Measurements from ENCODE around the gene RMI2.

RMI2 gene

DNA sequence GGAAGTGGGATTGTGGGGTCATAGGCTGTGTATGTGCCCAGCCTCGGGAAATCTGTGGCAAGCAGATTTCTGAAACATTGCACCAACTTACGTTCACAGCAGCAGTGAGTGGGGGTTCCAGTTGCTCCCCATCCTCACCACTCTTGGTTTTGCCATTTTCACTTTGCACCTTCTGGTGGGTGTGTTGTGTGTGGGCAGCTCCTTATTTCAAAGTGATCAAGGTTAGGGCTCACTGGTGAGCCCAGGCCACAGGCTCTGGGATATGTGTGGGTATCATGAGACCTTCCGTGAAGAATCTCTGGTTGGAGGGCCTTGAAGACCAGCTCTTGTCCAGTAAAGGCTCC, 34.7 kb upstream of the RMI2 start:
- DNase-seq, result no peak

DNA sequence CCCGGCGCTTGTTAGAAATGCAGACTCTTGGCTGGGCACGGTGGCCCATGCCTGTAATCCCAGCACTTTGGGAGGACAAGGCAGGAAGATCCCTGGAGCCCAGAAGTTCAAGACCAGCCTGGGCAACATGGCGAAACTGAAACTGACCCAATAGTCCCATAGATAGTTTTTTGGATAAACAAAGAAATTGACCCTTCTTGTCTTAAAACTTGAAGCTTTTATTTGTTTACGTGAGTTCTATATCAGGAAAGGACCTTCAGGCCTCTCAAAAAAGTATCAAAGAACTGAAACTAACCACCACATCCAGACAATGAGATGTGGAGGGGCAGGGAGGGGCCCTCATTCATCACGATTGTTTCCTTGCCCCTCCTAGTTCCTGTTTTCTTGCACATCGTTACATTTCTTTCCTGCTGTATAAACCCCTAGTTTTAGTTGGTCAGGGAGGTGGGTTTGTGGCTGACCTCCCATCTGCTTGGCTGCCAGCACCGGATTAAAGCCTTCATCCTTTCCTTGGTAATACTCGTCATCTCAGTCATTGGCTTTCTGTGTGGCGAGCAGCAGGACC, 34.2 kb upstream of the RMI2 start:
- no peak for DNase-seq

DNA sequence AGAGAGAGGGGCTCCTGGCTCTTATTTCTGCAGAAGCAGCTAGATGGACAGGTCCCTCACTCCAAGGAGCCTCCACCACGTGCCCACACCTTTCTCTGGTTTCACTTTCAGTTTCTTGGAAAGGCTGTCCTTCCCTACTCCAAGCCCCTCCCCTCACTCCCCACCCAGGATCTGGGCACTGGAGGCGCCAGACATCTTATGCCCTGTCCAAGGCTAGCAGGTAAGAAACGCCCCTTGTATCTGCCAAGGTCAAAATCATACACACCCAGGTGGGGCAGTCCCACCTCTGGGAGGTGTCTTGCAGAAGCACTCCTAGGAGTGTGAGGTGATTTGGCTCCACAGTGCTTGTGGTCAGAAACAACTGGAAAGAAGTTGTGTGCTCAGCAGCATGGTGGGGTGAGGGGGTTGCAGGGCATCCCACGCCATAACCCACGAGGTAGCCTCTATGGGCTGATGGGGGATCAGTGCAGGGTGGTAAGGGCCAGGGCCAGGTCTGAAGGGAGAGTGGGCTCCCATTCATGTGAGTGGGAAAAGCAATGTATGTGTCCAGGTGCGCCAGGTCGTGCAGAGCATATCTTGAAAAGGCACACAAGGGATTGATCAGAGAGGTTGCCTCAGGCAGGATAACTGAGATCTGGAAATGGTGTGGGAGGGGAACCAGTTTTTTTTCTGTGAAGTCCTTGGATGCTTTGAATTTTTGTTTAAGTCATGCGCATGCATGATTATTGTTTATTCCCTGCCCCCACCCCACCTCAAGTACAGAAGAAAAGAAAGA, 32.4 kb upstream of the RMI2 start:
- peak; percentile 50 for DNase-seq

DNA sequence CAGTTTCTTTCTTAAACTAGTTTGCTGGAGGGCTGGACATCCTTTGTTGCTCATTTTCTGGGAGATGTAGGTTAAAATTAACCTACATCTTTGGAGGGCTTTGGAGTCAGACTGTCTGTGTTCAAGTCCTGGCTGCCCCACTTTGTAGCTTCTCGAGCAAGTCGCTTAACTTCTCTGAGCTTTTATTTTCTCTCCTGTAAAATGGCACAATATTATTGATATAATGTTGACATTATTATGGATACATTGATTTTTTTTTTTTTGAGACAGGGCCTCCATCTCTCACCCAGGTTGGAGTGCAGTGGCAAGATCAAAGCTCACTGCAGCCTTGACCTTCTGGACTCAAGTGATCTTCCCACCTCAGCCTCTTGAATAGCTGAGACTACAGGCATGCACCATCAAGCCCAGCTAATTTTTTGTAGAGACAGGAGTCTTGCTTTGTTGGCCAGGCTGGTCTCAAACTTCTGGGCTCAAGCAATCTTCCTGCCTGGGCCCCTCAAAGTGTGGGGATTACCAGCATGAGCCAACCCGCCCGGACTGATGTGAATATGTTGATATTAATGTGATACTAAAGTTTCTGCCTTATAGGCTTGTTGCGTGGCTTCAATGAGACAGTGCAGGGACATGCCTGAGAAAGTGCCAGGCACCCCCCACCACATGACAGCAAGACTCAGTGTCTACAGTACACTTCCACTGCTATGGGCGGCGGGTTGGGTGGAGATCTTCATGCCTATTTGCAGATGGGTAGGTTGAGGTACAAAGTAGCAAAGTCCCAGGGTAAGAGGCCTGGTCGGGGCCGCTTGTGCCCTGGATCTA, 31.6 kb upstream of the RMI2 start:
- no peak for DNase-seq

DNA sequence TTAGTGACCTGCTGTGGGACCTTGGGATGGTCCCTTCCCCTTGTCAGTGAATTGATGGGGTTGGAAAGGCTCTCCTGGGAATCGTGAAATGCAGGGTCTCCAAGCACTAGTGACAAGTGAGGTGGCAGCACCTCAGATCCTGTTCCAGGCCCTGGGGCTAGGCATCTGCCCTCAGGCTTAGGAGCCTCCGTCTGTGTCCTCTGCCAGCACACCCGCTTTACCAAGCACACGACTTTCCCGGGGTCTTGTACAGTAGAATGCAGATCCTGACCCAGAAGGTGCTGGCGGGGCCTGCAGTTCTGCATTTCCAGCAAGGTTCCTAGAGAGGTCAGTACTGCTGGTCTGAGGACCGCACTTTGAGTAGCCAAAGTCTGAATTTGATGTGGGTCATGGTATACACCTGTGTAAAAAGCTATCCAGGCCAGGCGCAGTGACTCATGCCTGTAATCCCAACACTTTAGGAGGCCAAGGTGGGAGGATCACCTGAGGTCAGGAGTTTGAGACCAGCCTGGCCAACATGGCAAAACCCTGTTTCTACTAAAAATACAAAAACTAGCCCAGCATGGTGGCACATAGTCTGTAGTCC, 30.9 kb upstream of the RMI2 start:
- no peak for DNase-seq

DNA sequence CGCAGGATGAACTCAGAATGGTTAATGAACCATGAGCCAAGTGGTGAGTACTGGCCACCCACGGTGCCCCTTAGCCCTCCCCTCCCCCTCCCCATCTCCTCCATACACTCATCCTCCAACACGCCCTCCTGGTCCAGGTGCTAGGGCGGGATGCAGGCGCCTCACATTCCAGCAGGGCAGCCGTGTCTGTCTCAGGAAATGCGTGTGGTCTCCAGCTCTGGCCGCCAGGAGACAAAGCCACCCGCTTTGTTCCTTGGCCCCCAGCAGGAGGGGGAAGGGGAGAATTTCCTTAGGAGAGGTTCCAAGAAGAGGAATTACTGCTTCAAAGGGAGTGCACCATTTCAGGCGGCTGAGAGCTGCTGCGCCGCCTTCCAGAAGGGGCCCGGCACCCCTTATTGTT, 29.7 kb upstream of the RMI2 start:
- peak; percentile 80 for DNase-seq

DNA sequence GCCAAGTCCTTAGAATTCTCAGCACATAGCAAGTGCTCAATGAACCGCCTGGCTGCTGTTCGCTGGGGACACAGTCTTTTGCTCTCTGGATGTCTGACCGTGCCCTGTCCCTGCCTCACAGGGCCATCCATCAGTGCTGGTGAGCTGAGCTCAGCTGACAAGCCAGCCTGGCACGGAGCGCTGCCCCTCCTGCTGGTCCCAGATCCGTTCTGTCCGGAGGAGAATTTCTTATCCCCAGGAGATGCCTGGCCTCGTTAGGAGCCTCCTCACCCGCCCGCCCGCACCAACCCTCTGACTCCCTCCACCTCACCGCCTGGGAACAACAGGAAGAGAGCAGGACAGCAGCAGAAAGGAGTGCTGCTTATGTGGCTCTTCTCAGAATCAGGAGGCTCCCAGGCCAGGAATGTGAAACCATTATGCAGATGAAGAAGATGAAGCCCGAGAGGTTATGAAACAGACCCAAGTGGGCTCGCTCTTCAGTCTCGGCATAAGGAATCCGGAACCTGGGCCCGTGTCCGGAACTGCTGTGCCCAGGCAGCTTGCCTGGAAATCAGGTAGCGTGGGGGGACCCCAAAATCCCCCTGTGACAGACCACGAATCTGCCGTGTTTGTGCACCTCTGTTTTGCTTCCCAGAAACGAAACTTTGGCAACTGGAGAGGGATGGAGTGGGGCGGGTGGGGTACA, 28.8 kb upstream of the RMI2 start:
- DNase-seq, result peak; percentile 57

DNA sequence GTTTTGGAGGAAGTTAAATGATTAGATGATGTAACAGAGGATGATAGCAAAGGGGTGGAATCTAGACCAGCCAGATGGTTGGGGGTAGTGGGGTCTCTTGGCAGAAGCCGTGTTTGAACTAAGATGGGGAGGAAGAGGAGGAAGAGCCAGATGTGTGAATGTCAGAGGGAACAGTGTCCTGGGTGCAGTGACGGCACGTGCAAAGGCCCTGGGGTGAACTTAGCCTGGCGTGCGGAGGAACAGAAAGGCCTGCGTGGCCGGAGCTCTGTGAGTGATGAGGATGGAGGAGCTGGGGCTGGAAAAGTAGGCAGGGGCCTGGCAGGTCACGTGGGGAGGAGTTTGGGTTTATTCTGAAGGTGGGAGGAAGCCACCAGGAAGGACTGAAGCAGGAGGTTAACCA, 26.4 kb upstream of the RMI2 start:
- DNase-seq, result no peak

DNA sequence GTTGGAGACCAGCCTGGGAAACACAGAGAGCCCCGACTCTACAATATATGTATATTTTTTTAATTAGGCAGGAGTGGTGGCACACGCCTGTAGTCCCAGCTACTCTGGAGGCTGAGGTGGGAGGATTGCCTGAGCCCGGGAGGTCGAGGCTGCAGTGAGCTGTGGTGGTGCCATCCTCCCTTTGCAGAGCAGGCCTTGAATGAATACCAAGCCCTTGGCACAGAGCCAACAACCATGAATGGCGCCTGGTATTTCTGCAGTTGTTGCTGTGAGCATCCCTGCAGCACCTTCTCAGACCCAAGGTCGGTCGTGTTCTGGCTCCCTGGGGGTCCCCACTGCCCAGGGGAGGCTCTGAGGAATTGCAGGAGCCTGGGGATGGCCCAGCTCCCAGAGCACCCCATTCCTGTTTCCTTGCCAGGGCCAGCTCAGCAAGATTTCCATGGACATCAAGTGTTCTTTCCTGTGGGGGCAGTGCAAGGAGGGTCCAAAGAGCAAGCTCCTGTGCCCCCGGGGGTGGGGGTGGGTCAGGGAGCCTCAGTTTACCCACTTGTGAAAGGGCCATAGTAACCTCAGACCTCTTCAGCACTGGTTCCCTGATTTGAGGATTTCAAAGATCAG, 25.6 kb upstream of the RMI2 start:
- no peak for DNase-seq

DNA sequence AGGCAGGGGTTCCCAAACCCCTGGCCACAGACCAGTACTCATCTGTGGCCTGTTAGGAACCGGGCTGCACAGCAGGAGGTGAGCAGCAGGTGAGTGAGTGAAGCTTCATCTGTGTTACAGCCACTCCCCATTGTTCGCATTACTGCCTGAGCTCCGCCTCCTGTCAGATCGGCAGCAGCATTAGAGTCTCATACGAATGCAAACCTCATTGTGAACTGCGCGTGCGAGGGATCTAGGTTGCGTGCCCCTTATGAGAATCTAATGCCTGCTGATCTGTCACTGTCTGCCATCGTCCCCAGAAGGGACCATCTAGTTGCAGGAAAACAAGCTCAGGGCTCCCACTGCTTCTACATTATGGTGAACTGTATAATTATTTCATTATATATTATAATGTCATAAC, 25.1 kb upstream of the RMI2 start:
- no peak for DNase-seq

DNA sequence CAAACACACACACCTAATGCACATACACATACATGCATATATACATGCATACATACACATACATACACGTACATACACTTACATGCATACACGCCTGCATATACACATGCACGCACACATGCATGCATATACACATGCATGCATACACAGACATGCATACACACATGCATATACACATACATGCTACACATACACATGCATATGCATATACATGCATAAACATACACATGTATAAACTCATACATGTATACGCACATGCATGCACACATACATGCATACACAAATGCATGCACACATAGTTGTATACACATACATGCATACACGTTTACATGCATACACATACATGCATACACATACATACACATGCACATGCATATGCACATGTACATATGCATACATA, 23.6 kb upstream of the RMI2 start:
- no peak for DNase-seq

DNA sequence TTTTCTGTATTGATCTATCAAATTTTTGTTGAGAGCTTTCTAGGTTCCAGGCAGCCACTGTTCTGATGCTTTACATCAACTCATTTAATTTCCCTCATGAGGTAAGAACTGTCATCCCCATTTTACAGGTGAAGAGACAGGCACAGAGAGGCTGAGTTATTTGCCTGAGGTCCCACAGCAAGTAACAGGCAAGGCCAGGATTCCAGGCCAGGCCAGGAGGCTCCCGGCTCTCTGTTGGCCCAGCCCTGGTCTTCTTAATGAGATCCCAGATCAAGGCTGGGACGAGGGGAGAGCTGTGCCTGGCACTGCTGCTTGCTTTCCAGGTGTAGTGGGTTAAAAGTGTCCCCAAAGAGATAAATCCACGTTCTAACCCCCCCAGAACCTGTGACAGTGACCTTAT, 22.4 kb upstream of the RMI2 start:
- DNase-seq, result no peak

DNA sequence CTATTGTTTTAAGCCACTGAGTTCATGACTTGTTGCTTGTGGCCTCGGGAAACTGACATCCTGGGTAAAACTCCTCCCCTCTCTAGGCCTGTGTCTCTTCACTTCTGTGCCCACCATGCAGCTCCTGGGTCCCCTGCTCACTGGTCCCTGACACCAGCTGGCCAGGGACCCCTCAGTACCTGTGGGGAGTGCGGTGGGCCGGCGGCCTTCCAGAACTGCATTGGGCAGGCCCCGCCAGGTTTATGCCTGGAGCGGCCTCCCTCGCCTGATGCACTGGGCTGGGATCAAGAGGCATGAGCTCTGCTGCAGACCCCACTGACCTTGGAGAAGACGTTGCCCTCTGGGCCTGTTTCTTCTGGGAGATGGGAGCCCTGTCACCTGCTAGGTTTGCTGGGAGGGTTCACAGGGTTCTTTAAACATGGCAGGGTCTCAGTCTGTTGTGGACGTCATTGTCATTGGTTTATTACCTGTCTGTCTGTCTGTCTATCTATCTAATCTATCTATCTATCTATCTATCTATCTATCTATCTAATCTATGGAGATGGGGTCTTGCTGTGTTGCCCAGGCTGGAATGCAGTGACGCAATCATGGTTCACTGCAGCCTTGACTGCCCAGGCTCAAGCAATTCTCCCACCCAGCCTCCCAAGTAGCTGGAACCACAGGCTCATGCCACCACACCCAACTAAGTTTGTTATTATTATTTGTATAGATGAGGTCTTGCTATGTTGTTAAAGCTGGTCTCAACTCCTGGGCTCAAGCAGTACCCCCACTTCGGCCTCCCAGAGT, 21.5 kb upstream of the RMI2 start:
- no peak for DNase-seq

DNA sequence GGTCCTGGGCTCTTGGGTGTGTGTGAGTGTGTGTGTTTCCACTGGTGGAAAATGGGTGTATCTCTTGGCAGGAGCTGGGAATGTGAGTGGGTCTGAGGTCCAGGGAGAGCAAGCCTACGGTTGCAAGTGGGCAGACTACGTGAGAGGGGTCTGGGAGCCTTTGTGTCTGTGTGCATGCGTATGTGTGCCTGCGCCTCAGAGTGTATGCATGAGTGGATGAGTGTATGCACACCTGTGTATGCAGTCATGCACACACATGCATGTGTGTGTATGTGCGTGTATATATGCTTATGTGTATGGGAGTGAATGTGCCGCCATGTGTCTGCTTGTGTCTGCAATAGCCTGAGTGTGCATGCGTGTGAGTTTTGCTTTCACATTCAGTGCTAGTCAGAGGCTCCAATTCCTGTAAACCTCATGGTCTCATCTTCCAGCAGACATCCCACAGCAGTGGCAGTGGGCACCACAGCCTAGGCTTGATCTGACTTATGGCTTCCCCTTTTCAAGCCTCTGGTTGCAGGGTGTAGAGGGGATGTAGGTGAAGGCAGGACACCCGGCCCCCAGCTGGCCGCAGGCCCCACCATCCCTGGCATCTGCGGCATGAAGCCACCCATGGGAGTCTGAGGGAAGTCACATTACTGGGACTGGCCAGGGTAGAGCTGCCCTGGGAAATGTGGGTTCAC, 19.7 kb upstream of the RMI2 start:
- no peak for DNase-seq

DNA sequence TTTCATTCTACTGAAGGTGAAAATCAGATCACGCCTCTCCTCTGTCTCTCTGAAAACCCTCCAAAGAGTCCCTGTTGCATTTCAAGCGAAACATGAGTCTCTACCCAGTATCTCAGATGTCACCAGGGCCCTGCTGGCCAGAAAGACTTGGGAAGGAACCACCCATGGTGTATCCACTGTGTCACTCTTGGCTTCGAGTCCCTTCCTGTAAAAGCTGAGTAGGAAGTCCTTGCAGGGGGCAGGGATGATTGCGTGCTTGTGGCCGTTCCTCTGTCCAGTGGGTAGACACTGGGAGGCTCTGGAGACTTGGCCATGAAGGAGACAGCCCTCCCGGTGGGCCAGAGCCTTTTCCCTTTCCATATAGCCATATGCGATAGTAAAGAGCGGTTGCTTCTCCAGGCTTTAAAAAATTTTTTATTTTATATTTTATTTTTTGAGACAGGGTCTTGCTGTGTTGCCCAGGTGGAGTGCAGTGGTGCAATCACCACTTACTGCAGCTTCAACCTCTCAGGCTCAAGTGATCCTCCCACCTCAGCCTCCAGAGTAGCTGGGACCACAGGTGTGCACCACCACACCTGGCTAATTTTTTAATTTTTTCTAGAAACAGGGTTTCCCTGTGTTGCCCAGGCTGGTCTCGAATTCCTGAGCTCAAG, 19.0 kb upstream of the RMI2 start:
- DNase-seq, result no peak

DNA sequence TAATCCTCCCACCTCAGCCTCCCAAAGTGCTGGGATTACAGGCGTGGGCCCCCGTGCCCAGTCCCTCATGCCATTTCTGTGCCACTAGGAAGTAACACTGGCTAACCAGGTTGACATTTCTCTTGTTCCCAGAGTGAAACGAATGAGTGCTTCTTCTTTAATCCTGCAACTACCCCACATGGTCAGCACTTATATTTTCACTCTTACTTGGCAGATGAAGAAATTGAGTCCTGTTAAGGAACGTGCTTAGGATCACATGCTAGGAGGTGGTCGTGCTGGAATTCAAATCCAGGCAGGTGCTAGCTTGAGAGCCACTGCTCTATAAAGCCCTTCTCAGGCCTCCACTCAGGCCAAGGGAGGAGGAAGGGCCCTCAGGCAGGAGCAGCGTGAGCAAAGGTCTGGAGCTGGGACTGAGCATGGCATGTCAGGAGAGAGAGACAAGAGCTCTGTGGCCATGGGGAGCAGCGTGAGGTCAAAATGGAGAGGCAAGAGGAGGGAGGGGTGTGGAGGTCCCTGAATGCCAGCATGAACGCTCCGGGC, 18.5 kb upstream of the RMI2 start:
- no peak for DNase-seq

DNA sequence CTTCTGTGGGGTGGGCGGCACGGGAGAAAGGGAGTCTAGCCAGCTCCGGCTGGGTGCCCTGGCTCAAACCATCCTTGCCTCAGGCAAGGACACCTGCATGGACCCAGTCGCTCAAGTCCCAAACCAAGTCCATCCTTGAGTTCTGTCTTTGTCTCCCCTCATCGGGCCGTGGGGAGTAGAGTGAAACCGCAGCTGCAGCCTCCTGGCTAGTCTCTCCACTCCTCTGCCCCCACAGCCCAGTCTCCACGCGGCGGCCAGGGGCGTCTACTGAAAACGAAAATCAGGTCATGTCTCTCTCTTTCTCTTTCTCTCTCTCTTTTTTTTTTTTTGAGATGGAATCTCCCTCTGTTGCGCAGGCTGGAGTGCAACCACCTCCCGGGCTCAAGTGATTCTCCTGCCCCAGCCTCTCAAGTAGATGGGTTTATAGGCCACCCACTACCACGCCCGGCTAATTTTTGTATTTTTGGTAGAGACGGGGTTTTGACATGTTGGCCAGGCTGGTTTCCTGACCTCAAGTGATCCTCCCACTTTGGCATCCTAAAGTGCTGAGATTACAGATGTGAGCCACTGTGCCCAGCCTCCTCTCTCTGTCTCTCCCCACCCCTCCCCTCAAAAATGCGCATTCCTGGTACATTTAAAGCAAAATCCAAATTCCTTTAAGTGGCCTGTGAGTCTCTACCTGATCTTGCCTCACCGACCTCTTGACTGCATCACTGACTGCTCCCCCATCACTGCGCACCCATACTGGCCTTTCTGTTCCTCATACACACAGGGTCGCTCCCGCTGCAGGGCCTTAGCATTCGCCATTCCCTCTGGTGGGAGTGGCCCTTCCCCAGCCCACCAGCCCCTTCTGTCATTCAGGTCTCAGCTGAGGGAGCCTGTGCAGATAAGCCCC, 17.7 kb upstream of the RMI2 start:
- no peak for DNase-seq

DNA sequence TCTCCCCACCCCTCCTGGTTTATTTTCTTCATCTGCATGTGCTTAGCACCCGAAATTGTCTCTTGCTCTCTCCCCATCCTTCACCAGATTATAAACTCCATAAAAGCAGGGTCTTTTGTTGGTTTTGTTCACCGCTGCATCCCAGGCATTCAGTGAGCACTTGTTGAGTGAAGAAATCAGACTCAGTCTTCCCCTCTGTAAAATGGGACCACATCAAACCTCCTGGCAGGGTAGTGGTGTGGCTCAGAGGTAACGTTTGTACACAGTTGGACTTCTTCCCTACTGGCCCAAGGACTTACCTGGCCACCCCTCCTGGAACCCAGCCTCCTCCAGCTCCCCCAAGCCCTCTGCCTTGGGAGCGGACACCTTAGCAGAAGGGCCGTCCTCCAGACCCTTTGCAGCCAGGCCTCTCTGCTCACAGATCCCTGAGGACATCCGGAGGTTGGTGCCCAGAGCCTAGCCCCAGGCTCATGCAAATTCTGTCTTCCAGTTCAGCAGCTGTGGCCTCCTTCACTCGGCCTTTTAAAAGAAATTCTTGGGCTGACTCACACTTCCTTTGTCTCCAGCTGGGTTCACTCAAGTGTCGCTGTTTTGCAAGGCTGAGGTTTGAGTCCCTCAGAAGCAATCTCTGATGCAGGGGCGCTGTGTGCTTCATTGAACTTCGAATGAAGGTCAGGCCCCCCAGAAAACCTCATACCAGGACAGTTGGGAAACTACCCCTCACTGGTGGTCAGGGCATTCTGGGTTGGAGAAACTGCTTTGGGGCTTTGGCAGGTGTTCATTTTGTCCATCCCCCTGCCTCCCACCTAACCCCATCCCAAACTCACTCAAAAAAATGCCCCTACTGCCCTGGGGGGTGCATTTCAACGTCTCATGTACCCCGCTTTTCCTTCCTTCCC, 16.8 kb upstream of the RMI2 start:
- peak; percentile 91 for DNase-seq
